GM18951 (cell line): Measurements from ENCODE around the gene GARIN5A.
A peak's percentile ranks its signal among the peaks of the same experiment; 100 is the strongest.

Experiments
- POLR2A ChIP-seq: IDR thresholded peaks from 4 replicates; pipeline ENCODE4 v1.6.1; 2011; ENCODE audit warnings: mild to moderate bottlenecking; ENCODE audit not compliant: insufficient read length, insufficient read depth; ENCODE audit errors: extremely low read depth
- in situ Hi-C: fragments of 300-500 bp; cut with MboI; formaldehyde crosslinking; loops from one replicate; pipeline ENCODE4 v1.12.0; 2022; ENCODE audit warnings: low sequenced_read_pairs, mixed read lengths, inconsistent platforms; ENCODE audit not compliant: unreplicated experiment

GARIN5A gene

GRCh38 chr19:50486823-50487515 lies 10.3 kb upstream of the GARIN5A start:
- in situ Hi-C loops: no loop called here
- no peak for TF ChIP-seq POLR2A

GRCh38 chr19:50485284-50485955 lies 8.8 kb upstream of the GARIN5A start:
- no peak for TF ChIP-seq POLR2A
- in situ Hi-C loops: no loop called here

- no peak for TF ChIP-seq POLR2A
- in situ Hi-C loops: no loop called here
These were observed 6.3 kb upstream of the GARIN5A start for GRCh38 chr19:50482916-50483315.

- TF ChIP-seq POLR2A: no peak
- in situ Hi-C loops: no loop called here
These were observed 5.7 kb upstream of the GARIN5A start for GRCh38 chr19:50482271-50482855.

GRCh38 chr19:50481351-50482149 lies 4.9 kb upstream of the GARIN5A start:
- TF ChIP-seq POLR2A: no peak
- in situ Hi-C loops: no loop called here

- TF ChIP-seq POLR2A: peak; percentile 6
- in situ Hi-C loops: no loop called here
These were observed 3.8 kb upstream of the GARIN5A start for GRCh38 chr19:50480281-50481111.

- in situ Hi-C loops: no loop called here
- TF ChIP-seq POLR2A: no peak
These were observed 3.2 kb upstream of the GARIN5A start for GRCh38 chr19:50479761-50480251.

- in situ Hi-C loops: no loop called here
- no peak for TF ChIP-seq POLR2A
These were observed 2.5 kb upstream of the GARIN5A start for GRCh38 chr19:50478901-50479715.

- in situ Hi-C loops: no loop called here
- TF ChIP-seq POLR2A: no peak
These were observed 1.3 kb upstream of the GARIN5A start for GRCh38 chr19:50477751-50478515.

- in situ Hi-C loops: no loop called here
- no peak for TF ChIP-seq POLR2A
These were observed 225 bp upstream of the GARIN5A start for GRCh38 chr19:50476907-50477238.

- TF ChIP-seq POLR2A: no peak
- in situ Hi-C loops: no loop called here
These were observed 868 bp downstream of the GARIN5A start for GRCh38 chr19:50475736-50476223.
